Heart left ventricle (tissue), 13 donors: Measurements from ENCODE around the gene ARHGDIB.

ENCODE experiments used
- CTCF ChIP-seq, 12 donors: fragments of 200-600 bp; sonication (generic) in 4 of 12; IDR thresholded peaks; one replicate each; pipeline versions ENCODE4 v1.5.0 to v1.8.0; 2018 to 2022; ENCODE audit warnings: antibody characterized with exemption in 12 of 12, mild to moderate bottlenecking in 5 of 12
- POLR2A ChIP-seq, 2 donors: fragments of 450-650 bp; IDR thresholded peaks; one replicate each; pipeline ENCODE4 v1.6.1; 2017; ENCODE audit warnings: antibody characterized with exemption in 2 of 2, mild to moderate bottlenecking in 2 of 2, moderate library complexity in 2 of 2
- donor health status: ischemic (EF 13 %, LVEDD 7.1; RV severe dilation, severe dysfunction).
- donor health status: DM: no; HTN: yes; CAD: no.
- donor health status: DM: no; HTN: no; CAD: no.
- donor health status: ischemic (EF 25% LVEDD 6.9; RV normal size, moderate dysfunction).
- donor health status: ischemic (EF 25% LVEDD 5.7; RV mildly dilated, moderate dysfunction).
- donor health status: ischemic (EF 35%, LVEDD 5.7; RV mildly dilated, moderate dysfunction).
- donor health status: nonischemic (EF 11% LVEDD 7.7; RV severe dilation, severe dysfunction).
- donor health status: DM: yes; HTN: yes; CAD: no.
- donor health status: PGD.
- donor health status: ischemic (EF 29% LVEDD 5.4; RV normal size, mild dysfunction).
- donor health status: nonischemic (EF 23%, LVEDD 6.1; RV moderate dilation, normal function).

- TF ChIP-seq CTCF (IDR thresholded peaks at IDR 0.05): no peak
- TF ChIP-seq POLR2A (IDR thresholded peaks at IDR 0.05): no peak
Measured at GRCh38 chr12:14958361-14959125, 2.9 kb downstream of the ARHGDIB start.
